ENCODE data around the gene ADCK1. TPM values are rescaled to one million over a fixed set of nuclear protein-coding genes. Genes with fewer than 3 reads are reported as not detected.
"Not testable (repeated sequence)": the region's sequence is repeated elsewhere in the genome, so short reads cannot be mapped to it uniquely, and the experiment has no call there.

The ADCK1 gene
- total RNA-seq, 1 experiment from 2014 or later, result 19.0 TPM

DNA sequence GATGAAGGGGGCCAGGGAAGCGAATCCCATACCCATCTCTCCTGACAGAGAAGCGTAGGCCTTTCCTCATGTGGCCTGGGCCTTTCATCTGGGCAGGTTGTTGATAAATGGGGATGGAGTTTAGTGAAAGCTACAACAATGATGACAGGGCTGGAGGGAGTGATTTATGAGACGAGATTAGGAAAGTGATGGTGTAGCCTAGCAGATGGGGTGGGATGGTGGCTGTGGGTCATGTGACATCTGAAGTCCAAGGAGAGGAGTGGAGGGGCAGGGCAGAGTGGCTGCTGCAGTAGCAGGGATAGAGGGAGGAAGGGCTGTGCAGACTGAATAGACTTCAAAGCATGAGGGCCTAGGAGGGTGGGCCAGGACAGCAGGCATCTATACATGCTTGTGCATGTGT lies 85.5 kb downstream of the ADCK1 start:
- no peaks in the 10 kb centered on the region for H4K20me1 ChIP-seq (ENCODE audit: insufficient read depth)
- CTCF ChIA-PET, result no interaction called here
- H3K79me2 ChIP-seq (ENCODE audit: low read depth), result no peaks in the 10 kb centered on the region
- no TSS peak for BruUV-seq (replicated peaks)
- H3K4me1 ChIP-seq (replicated peaks; ENCODE audit: insufficient read depth), result no peaks in the 10 kb centered on the region
- intact Hi-C loops (cut with micrococcal nuclease; ENCODE audit: unreplicated experiment), result no loop called here
- no peaks in the 10 kb centered on the region for H3F3A ChIP-seq (ENCODE audit: insufficient read depth, low read depth)
- no peak overlapping the region for H3K27ac ChIP-seq
- no peak overlapping the region for H2AFZ ChIP-seq
- H3K9me2 ChIP-seq (ENCODE audit: insufficient read depth), result no peaks in the 10 kb centered on the region
- H3K9me3 ChIP-seq (ENCODE audit: insufficient read depth, low read depth), result no peaks in the 10 kb centered on the region
- H3K4me3 ChIP-seq, result no peak overlapping the region
- H3K36me3 ChIP-seq (ENCODE audit: low read depth), result no peaks in the 10 kb centered on the region
- no peak overlapping the region for H3K4me2 ChIP-seq
- TF ChIP-seq, protein P1, sequence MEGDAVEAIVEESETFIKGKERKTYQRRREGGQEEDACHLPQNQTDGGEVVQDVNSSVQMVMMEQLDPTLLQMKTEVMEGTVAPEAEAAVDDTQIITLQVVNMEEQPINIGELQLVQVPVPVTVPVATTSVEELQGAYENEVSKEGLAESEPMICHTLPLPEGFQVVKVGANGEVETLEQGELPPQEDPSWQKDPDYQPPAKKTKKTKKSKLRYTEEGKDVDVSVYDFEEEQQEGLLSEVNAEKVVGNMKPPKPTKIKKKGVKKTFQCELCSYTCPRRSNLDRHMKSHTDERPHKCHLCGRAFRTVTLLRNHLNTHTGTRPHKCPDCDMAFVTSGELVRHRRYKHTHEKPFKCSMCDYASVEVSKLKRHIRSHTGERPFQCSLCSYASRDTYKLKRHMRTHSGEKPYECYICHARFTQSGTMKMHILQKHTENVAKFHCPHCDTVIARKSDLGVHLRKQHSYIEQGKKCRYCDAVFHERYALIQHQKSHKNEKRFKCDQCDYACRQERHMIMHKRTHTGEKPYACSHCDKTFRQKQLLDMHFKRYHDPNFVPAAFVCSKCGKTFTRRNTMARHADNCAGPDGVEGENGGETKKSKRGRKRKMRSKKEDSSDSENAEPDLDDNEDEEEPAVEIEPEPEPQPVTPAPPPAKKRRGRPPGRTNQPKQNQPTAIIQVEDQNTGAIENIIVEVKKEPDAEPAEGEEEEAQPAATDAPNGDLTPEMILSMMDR (conservative IDR thresholded peaks at IDR 0.05), result no peak
- TF ChIP-seq EZH2 (IDR thresholded peaks at IDR 0.05; ENCODE audit: low read depth), result no peak
- no peak for DNase-seq
- no peaks in the 10 kb centered on the region for H3K27me3 ChIP-seq (ENCODE audit: insufficient read depth, low read depth)
- POLR2A ChIA-PET (ENCODE audit: unreplicated experiment), result no interaction called here

DNA sequence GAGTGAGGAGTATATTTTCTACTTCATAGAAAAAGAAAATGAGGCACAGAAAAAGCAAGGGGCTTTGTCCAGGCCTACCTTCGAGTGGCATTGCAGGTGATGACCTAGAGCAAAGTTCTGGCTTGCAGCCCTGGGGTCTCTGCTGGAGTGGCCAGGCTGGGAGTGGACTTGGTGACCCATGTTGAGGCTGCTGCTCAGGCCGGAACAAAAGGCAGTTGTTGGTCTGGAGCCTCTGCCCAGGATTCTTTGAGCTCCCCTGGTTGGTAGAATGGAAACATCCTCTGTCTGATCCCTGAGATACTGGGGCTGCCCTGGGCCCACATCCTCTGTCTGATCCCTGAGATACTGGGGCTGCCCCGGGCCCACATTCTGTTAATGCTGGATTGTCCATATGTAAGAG lies 86.1 kb downstream of the ADCK1 start:
- no peaks in the 10 kb centered on the region for H3K4me1 ChIP-seq (replicated peaks; ENCODE audit: insufficient read depth)
- no TSS peak for BruUV-seq (replicated peaks)
- no peaks in the 10 kb centered on the region for H3K36me3 ChIP-seq (ENCODE audit: low read depth)
- TF ChIP-seq EZH2 (IDR thresholded peaks at IDR 0.05; ENCODE audit: low read depth), result no peak
- TF ChIP-seq, protein P1 (conservative IDR thresholded peaks at IDR 0.05), result no peak
- DNase-seq, result no peak
- no peaks in the 10 kb centered on the region for H3F3A ChIP-seq (ENCODE audit: insufficient read depth, low read depth)
- intact Hi-C loops (cut with micrococcal nuclease; ENCODE audit: unreplicated experiment), result no loop called here
- POLR2A ChIA-PET (ENCODE audit: unreplicated experiment), result no interaction called here
- no peaks in the 10 kb centered on the region for H3K9me3 ChIP-seq (ENCODE audit: insufficient read depth, low read depth)
- no peak overlapping the region for H3K4me3 ChIP-seq
- no peaks in the 10 kb centered on the region for H3K9me2 ChIP-seq (ENCODE audit: insufficient read depth)
- H3K79me2 ChIP-seq (ENCODE audit: low read depth), result no peaks in the 10 kb centered on the region
- H3K27ac ChIP-seq, result no peak overlapping the region
- no peaks in the 10 kb centered on the region for H4K20me1 ChIP-seq (ENCODE audit: insufficient read depth)
- no peaks in the 10 kb centered on the region for H3K27me3 ChIP-seq (ENCODE audit: insufficient read depth, low read depth)
- no peak overlapping the region for H2AFZ ChIP-seq
- CTCF ChIA-PET, result no interaction called here
- H3K4me2 ChIP-seq, result no peak overlapping the region

DNA sequence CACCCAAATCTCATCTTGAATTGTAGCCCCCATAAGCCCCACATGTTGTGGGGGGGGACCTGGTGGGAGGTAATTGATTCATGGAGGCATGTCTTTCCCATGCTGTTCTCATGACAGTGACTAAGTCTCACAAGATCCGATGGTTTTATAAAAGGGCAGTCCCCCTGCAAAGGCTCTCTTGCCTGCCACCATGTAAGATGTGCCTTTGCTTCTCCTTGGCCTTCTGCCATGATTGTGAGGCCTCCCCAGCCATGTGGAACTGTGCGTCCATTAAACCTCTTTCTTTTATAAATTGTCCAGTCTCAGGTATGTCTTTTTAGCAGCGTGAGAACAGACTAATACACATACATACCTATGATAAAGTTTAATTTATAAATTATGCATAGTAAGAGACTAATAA lies 89.0 kb downstream of the ADCK1 start:
- H4K20me1 ChIP-seq (ENCODE audit: insufficient read depth); CTCF ChIA-PET; POLR2A ChIA-PET (ENCODE audit: unreplicated experiment); H3K9me2 ChIP-seq (ENCODE audit: insufficient read depth); DNase-seq; H2AFZ ChIP-seq; H3K9me3 ChIP-seq (ENCODE audit: insufficient read depth, low read depth); H3K79me2 ChIP-seq (ENCODE audit: low read depth); H3K27me3 ChIP-seq (ENCODE audit: insufficient read depth, low read depth); H3K27ac ChIP-seq; H3K4me1 ChIP-seq (replicated peaks; ENCODE audit: insufficient read depth); H3F3A ChIP-seq (ENCODE audit: insufficient read depth, low read depth); H3K4me2 ChIP-seq; H3K4me3 ChIP-seq; BruUV-seq (replicated peaks); H3K36me3 ChIP-seq (ENCODE audit: low read depth): not testable (repeated sequence)
- intact Hi-C loops (cut with micrococcal nuclease; ENCODE audit: unreplicated experiment), result loop anchor here (2.0 kb wide), 1 partner anchor 48 kb away; no protein-coding TSS in a partner anchor

DNA sequence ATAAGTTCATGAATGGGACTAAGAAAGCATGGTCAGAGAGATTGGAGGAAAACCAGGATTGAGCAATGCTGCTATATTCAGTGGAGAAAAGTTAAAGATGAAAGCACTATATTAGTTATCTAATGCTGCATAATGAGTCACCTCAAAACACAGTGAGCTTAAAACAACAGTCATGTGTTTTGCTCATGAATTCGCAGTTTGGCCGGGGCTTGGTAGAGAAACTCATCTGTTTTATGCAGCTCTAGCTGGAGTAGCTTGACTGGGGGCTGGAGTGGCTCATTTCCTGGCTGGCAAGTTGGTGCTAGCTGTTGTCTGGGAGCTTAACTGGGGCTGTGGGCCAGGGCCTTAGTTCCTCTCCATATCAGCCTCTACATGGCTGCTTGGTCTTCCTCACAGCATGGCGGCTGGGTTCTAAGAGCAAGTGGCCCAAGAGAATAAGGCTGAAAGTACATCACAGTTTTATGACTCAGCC lies 90.1 kb downstream of the ADCK1 start:
- Histone ChIP-seq H2AFZ (no peak overlapping the region), H3K27ac (no peak overlapping the region), H3K4me2 (no peak overlapping the region), H3K4me1 (replicated peaks; ENCODE audit: insufficient read depth) (no peaks in the 10 kb centered on the region), H3K79me2 (ENCODE audit: low read depth) (no peaks in the 10 kb centered on the region), H3K9me2 (ENCODE audit: insufficient read depth) (no peaks in the 10 kb centered on the region), H3K36me3 (ENCODE audit: low read depth) (no peaks in the 10 kb centered on the region), H3K9me3 (ENCODE audit: insufficient read depth, low read depth) (no peaks in the 10 kb centered on the region), H3K4me3 (no peak overlapping the region), H3F3A (ENCODE audit: insufficient read depth, low read depth) (no peaks in the 10 kb centered on the region), H3K27me3 (ENCODE audit: insufficient read depth, low read depth) (no peaks in the 10 kb centered on the region), H4K20me1 (ENCODE audit: insufficient read depth) (no peaks in the 10 kb centered on the region)
- no TSS peak for BruUV-seq (replicated peaks)
- POLR2A ChIA-PET (ENCODE audit: unreplicated experiment), result no interaction called here
- no peak for DNase-seq
- TF ChIP-seq, protein P1 (conservative IDR thresholded peaks at IDR 0.05), result no peak
- TF ChIP-seq EZH2 (IDR thresholded peaks at IDR 0.05; ENCODE audit: low read depth), result no peak
- CTCF ChIA-PET, result no interaction called here
- intact Hi-C loops (cut with micrococcal nuclease; ENCODE audit: unreplicated experiment), result loop anchor here (2.0 kb wide), 1 partner anchor 49 kb away; no protein-coding TSS in a partner anchor

All from PC-9 (cell line).